Measurements from ENCODE around the gene DNER. TPM values are rescaled to one million over a fixed set of nuclear protein-coding genes. Genes with fewer than 3 reads are reported as not detected.
"Not testable (repeated sequence)": the region's sequence is repeated elsewhere in the genome, so short reads cannot be mapped to it uniquely, and the experiment has no call there.

Gene DNER
- total RNA-seq, 1 donor from 2014 or later, result 1.00 TPM

- DNase-seq (ENCODE audit: low spot score), result no peak
- intact Hi-C loops (cut with DNase I), result no loop called here
Observed at GRCh38 chr2:229388731-229389130, 325.6 kb downstream of the DNER start.

GRCh38 chr2:229387866-229388265 is 326.5 kb downstream of the DNER start:
- intact Hi-C loops (cut with DNase I), result no loop called here
- DNase-seq (ENCODE audit: low spot score), result no peak

- intact Hi-C loops (cut with DNase I), result no loop called here
- no peak for DNase-seq (ENCODE audit: low spot score)
Observed at GRCh38 chr2:229380101-229380625, 334.2 kb downstream of the DNER start.

GRCh38 chr2:229378386-229378785 is 336.0 kb downstream of the DNER start:
- intact Hi-C loops (cut with DNase I), result no loop called here
- DNase-seq (ENCODE audit: low spot score), result no peak

- no peak for DNase-seq (ENCODE audit: low spot score)
- intact Hi-C loops (cut with DNase I), result no loop called here
Observed at GRCh38 chr2:229376866-229377265, 337.5 kb downstream of the DNER start.

- intact Hi-C loops (cut with DNase I), result no loop called here
- DNase-seq (ENCODE audit: low spot score), result no peak
Observed at GRCh38 chr2:229375251-229375650, 339.1 kb downstream of the DNER start.

GRCh38 chr2:229373311-229373710 is 341.0 kb downstream of the DNER start:
- DNase-seq (ENCODE audit: low spot score); intact Hi-C loops (cut with DNase I): not testable (repeated sequence)

GRCh38 chr2:229372207-229372606 is 342.1 kb downstream of the DNER start:
- intact Hi-C loops (cut with DNase I), result no loop called here
- no peak for DNase-seq (ENCODE audit: low spot score)

GRCh38 chr2:229371086-229371485 is 343.3 kb downstream of the DNER start:
- DNase-seq (ENCODE audit: low spot score), result no peak
- intact Hi-C loops (cut with DNase I), result no loop called here

GRCh38 chr2:229370509-229370908 is 343.8 kb downstream of the DNER start:
- no peak for DNase-seq (ENCODE audit: low spot score)
- intact Hi-C loops (cut with DNase I), result no loop called here

GRCh38 chr2:229363185-229363814 is 351.1 kb downstream of the DNER start:
- no peak for DNase-seq (ENCODE audit: low spot score)
- intact Hi-C loops (cut with DNase I), result no loop called here

GRCh38 chr2:229350883-229351282 is 363.5 kb downstream of the DNER start:
- no peak for DNase-seq (ENCODE audit: low spot score)
- intact Hi-C loops (cut with DNase I), result no loop called here

GRCh38 chr2:229350117-229350805 is 364.1 kb downstream of the DNER start:
- no peak for DNase-seq (ENCODE audit: low spot score)
- intact Hi-C loops (cut with DNase I), result no loop called here

- no peak for DNase-seq (ENCODE audit: low spot score)
- intact Hi-C loops (cut with DNase I), result no loop called here
Observed at GRCh38 chr2:229348128-229348527, 366.2 kb downstream of the DNER start.

GRCh38 chr2:229346816-229347540 is 367.4 kb downstream of the DNER start:
- intact Hi-C loops (cut with DNase I), result no loop called here
- DNase-seq (ENCODE audit: low spot score), result no peak

GRCh38 chr2:229344955-229345354 is 369.4 kb downstream of the DNER start:
- intact Hi-C loops (cut with DNase I), result no loop called here
- no peak for DNase-seq (ENCODE audit: low spot score)

GRCh38 chr2:229344151-229344551 is 370.2 kb downstream of the DNER start:
- intact Hi-C loops (cut with DNase I), result no loop called here

GRCh38 chr2:229343661-229344060 is 370.7 kb downstream of the DNER start:
- intact Hi-C loops (cut with DNase I), result no loop called here
- no peak for DNase-seq (ENCODE audit: low spot score)

More at GRCh38 chr2:229344151-229344551, 370.2 kb downstream of the DNER start:
- DNase-seq (ENCODE audit: low spot score), result no peak

GRCh38 chr2:229342376-229342775 is 372.0 kb downstream of the DNER start:
- intact Hi-C loops (cut with DNase I), result no loop called here
- DNase-seq (ENCODE audit: low spot score), result no peak

- DNase-seq (ENCODE audit: low spot score), result no peak
- intact Hi-C loops (cut with DNase I), result no loop called here
Observed at GRCh38 chr2:229340086-229340760, 374.1 kb downstream of the DNER start.
